RWPE2 (cell line): ENCODE measurements around the gene ISLR.

Experiments used
- ATAC-seq: fragments of 200-7000 bp; cut with Tn5 transposase; 3 replicates; pipeline ENCODE4 v1.9.1; 2021; ENCODE audit warnings: low read depth
- DNase-seq: peaks from one replicate; pipeline ENCODE4 v3.0.0-alpha.2; 2020; ENCODE audit warnings: low spot score
- H3K27ac ChIP-seq: fragments of 450-650 bp; 2 replicates; pipeline ENCODE4 v1.5.1; 2017; ENCODE audit warnings: mild to moderate bottlenecking; ENCODE audit not compliant: poor library complexity, severe bottlenecking
- H3K27me3 ChIP-seq: fragments of 250-450 bp; sonication (Bioruptor Pico); 2 replicates; pipeline ENCODE4 v1.5.1; 2021; ENCODE audit warnings: mild to moderate bottlenecking, moderate library complexity; ENCODE audit not compliant: insufficient read depth, poor library complexity, severe bottlenecking
- H3K36me3 ChIP-seq: fragments of 250-450 bp; sonication (Bioruptor Pico); 2 replicates; pipeline ENCODE4 v1.5.1; 2020; ENCODE audit warnings: low read depth, mild to moderate bottlenecking, moderate library complexity
- H3K4me1 ChIP-seq: fragments of 250-450 bp; sonication (Bioruptor Pico); 2 replicates; pipeline ENCODE4 v1.5.1; 2021; ENCODE audit warnings: mild to moderate bottlenecking, moderate library complexity; ENCODE audit not compliant: insufficient read depth, poor library complexity, severe bottlenecking
- H3K4me3 ChIP-seq: fragments of 250-450 bp; sonication (Bioruptor Pico); 2 replicates; pipeline ENCODE4 v1.5.1; 2021; ENCODE audit warnings: mild to moderate bottlenecking, moderate library complexity; ENCODE audit not compliant: severe bottlenecking
- H3K9me3 ChIP-seq: fragments of 250-450 bp; sonication (Bioruptor Pico); 2 replicates; pipeline ENCODE4 v1.5.1; 2021; ENCODE audit warnings: mild to moderate bottlenecking, moderate library complexity; ENCODE audit not compliant: severe bottlenecking
- TF ChIP-seq, protein P1 (sequence below): fragments of 450-650 bp; IDR thresholded peaks from one replicate; pipeline ENCODE4 v1.5.1; 2017; ENCODE audit warnings: mild to moderate bottlenecking, moderate library complexity; ENCODE audit not compliant: poor library complexity, severe bottlenecking

Gene ISLR

DNA sequence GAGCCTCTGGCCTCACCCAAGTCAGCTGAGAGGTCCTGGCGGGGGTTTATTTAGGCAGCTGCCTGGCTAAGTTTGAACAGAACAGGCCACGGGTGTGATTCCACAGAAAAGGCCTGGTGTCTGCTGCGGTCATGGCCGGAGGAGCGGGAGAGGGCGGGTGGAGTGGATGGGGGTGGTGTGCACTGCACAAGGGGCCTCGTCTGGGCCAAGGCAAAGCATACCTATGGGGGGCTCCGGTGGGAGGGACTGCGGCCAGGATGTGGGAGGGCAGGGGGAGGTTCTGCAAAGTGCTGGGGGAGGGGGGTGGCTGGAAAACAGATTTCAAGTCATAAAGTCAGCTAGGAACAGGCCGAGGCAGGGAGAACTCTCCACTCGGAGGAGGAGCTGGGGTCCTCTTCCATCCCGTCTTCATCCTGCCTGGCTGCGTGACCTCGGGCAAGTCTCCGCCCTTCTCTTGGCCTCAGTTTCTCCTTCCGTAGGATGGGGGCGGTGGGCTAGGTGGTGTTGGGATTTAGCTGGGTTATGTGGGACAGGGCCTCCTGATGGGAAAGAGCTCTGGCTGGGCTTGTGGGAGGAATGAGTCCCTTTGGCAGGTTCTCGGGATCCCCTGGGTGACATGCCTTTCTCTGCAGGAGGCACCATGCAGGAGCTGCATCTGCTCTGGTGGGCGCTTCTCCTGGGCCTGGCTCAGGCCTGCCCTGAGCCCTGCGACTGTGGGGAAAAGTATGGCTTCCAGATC, 878 bp downstream of the ISLR start:
- DNase-seq = peak; percentile 66
- Histone ChIP-seq H3K27me3 (no peaks in the 10 kb centered on the region), H3K9me3 (no peaks in the 10 kb centered on the region), H3K4me3 (no peak overlapping the region), H3K27ac (no peak overlapping the region), H3K4me1 (peaks cover 13% of the 10 kb centered on the region), H3K36me3 (no peaks in the 10 kb centered on the region)
- no peak for ATAC-seq
- TF ChIP-seq, protein P1, sequence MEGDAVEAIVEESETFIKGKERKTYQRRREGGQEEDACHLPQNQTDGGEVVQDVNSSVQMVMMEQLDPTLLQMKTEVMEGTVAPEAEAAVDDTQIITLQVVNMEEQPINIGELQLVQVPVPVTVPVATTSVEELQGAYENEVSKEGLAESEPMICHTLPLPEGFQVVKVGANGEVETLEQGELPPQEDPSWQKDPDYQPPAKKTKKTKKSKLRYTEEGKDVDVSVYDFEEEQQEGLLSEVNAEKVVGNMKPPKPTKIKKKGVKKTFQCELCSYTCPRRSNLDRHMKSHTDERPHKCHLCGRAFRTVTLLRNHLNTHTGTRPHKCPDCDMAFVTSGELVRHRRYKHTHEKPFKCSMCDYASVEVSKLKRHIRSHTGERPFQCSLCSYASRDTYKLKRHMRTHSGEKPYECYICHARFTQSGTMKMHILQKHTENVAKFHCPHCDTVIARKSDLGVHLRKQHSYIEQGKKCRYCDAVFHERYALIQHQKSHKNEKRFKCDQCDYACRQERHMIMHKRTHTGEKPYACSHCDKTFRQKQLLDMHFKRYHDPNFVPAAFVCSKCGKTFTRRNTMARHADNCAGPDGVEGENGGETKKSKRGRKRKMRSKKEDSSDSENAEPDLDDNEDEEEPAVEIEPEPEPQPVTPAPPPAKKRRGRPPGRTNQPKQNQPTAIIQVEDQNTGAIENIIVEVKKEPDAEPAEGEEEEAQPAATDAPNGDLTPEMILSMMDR = no peak

DNA sequence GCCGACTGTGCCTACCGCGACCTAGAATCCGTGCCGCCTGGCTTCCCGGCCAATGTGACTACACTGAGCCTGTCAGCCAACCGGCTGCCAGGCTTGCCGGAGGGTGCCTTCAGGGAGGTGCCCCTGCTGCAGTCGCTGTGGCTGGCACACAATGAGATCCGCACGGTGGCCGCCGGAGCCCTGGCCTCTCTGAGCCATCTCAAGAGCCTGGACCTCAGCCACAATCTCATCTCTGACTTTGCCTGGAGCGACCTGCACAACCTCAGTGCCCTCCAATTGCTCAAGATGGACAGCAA, 1.4 kb downstream of the ISLR start:
- no peak overlapping the region for H3K27ac ChIP-seq
- no peaks in the 10 kb centered on the region for H3K9me3 ChIP-seq
- peaks cover 18% of the 10 kb centered on the region for H3K4me1 ChIP-seq
- no peak for ATAC-seq
- no peak overlapping the region for H3K4me3 ChIP-seq
- no peaks in the 10 kb centered on the region for H3K36me3 ChIP-seq
- peak; percentile 66 for DNase-seq
- no peaks in the 10 kb centered on the region for H3K27me3 ChIP-seq
- TF ChIP-seq, protein P1 = no peak

DNA sequence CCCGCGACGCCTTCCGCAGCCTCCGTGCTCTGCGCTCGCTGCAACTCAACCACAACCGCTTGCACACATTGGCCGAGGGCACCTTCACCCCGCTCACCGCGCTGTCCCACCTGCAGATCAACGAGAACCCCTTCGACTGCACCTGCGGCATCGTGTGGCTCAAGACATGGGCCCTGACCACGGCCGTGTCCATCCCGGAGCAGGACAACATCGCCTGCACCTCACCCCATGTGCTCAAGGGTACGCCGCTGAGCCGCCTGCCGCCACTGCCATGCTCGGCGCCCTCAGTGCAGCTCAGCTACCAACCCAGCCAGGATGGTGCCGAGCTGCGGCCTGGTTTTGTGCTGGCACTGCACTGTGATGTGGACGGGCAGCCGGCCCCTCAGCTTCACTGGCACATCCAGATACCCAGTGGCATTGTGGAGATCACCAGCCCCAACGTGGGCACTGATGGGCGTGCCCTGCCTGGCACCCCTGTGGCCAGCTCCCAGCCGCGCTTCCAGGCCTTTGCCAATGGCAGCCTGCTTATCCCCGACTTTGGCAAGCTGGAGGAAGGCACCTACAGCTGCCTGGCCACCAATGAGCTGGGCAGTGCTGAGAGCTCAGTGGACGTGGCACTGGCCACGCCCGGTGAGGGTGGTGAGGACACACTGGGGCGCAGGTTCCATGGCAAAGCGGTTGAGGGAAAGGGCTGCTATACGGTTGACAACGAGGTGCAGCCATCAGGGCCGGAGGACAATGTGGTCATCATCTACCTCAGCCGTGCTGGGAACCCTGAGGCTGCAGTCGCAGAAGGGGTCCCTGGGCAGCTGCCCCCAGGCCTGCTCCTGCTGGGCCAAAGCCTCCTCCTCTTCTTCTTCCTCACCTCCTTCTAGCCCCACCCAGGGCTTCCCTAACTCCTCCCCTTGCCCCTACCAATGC, 2.0 kb downstream of the ISLR start:
- DNase-seq = peak; percentile 72
- no peak overlapping the region for H3K4me3 ChIP-seq

DNA sequence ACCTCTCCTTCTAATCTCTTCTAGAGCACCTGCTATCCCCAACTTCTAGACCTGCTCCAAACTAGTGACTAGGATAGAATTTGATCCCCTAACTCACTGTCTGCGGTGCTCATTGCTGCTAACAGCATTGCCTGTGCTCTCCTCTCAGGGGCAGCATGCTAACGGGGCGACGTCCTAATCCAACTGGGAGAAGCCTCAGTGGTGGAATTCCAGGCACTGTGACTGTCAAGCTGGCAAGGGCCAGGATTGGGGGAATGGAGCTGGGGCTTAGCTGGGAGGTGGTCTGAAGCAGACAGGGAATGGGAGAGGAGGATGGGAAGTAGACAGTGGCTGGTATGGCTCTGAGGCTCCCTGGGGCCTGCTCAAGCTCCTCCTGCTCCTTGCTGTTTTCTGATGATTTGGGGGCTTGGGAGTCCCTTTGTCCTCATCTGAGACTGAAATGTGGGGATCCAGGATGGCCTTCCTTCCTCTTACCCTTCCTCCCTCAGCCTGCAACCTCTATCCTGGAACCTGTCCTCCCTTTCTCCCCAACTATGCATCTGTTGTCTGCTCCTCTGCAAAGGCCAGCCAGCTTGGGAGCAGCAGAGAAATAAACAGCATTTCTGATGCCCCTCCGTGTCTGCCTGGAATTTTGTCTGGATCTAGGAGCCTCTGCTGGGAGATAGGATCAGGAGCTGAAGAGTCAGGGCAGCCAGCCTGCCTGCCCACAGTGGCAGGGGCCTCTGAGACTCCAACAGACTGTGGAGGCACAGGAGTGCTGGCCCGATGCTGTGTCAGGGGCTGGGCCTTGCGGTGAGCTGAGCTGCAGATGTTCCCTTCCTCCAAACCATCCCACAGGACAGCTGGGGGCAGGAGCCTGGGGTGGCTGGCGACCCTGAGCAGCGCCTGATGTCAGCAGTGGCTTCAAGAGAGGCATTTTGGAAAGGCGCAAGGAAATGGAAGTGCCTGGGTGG, 3.0 kb downstream of the ISLR start:
- H3K27me3 ChIP-seq = no peaks in the 10 kb centered on the region
- TF ChIP-seq, protein P1 = no peak
- H3K9me3 ChIP-seq = no peaks in the 10 kb centered on the region
- H3K36me3 ChIP-seq = no peaks in the 10 kb centered on the region
- H3K27ac ChIP-seq = no peak overlapping the region
- H3K4me3 ChIP-seq = no peak overlapping the region
- peaks cover 22% of the 10 kb centered on the region for H3K4me1 ChIP-seq
- DNase-seq (peak; percentile 69), ATAC-seq (no peak)

More for the DNA sequence above, 2.0 kb downstream of the ISLR start:
- H3K4me1 ChIP-seq = peaks cover 22% of the 10 kb centered on the region
- no peaks in the 10 kb centered on the region for H3K9me3 ChIP-seq
- H3K36me3 ChIP-seq = no peaks in the 10 kb centered on the region
- TF ChIP-seq, protein P1 = no peak
- no peak overlapping the region for H3K27ac ChIP-seq
- H3K27me3 ChIP-seq = no peaks in the 10 kb centered on the region
- ATAC-seq = no peak
